HG03135 (cell line): Measurements from ENCODE around the gene FIGN.

ENCODE experiments used
- ATAC-seq: cut with Tn5 transposase; IDR thresholded peaks from one replicate; pipeline ENCODE4 v1.9.1; 2021; ENCODE audit warnings: mild to moderate bottlenecking, moderate library complexity; ENCODE audit not compliant: unreplicated experiment

Gene FIGN

GRCh38 chr2:163711699-163712098, 24.1 kb downstream of the FIGN start:
- no peak for ATAC-seq

DNA sequence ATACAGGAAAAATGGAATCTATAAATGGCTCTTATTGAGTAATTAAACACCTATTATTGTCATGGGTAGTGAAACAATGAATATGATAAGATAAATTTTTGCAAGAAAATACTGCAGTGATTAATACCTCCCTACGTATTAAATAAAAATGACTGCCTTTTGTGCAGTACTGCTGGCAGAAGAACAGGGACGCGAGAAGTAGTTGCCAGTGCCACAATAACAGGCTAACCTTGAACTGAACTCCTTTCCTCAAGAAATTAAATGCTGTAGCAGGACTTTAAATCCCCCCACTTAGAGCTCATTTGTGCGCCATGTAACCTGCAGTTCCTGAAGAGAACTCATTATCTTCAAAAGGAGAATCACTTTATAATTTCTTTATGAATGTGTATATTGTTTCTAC, 24.6 kb downstream of the FIGN start:
- ATAC-seq, result no peak

DNA sequence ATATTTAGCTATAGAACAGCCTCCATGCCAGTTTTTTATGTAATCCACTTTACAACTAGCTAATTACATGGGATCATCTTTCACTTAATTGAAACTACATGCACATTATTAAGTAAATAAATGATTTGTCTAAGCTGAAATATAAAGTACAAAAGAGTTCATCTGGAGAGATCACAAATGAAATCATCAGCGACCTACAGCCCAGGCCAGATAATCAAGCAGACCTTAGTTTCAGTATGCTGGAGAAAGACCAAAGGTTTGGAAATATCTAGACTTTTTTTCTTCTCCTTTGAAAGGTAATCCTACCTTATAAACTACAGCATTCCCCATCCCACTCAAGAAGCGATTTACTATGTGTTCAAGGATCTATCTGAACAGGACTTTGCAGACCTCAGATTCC, 26.5 kb downstream of the FIGN start:
- no peak for ATAC-seq

- ATAC-seq, result no peak
Observed at GRCh38 chr2:163708265-163708664, 27.5 kb downstream of the FIGN start.

- no peak for ATAC-seq
Observed at GRCh38 chr2:163703386-163703785, 32.4 kb downstream of the FIGN start.

DNA sequence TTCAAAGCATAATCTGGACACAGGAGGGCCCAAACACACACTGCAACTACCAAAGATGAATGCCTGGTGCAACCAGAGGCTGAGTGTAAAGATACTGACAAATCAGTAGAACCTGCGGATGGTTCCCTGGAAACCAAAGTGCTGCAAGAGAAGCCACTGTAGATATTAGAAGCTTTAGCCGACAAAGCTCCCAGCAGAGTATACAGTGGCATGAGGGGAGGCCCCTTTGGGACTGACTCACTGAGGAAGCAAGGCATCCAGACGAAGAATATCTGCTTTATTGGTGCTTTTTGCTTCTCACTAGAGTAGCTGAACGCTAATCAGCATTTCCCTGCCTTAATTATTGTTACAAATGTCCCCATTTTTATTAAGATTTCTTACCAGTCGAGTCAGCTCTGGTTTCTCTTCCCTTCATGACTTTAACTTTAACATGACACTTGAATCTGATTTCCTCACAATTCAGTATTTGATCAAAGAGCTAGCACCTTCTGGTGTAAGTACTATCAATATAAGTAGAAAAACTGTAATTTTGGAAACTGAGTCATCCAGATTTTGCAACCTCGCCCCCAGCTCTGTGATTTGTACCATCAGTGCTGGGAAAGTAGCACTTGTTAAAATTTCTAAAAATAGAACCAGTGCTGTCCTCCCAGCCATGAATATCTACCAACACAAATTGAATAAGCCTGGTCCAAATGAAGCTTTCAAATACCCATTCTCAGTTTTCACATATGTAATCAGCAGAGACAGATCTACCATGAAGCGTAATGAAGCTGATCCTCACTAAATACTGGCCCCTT, 34.2 kb downstream of the FIGN start:
- no peak for ATAC-seq

DNA sequence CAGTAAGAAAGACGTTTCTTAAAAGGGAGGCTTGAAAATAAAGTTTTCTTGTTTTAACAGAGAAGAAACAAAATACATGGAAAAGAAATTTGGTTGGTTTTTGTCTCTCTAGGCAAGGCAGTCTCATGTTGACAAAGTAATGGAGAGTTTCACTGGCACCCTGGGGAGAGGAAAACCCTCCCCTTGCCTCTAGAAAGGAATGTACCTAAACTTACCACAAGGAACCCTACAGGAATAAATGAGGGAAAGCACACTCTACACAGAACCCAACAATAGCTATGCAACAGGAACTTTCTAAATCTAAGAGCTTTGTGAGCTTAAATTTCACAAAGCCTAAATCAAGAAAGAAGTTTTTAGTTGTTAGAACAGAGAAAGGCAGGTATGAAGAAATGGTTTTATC, 37.0 kb downstream of the FIGN start:
- ATAC-seq, result no peak

DNA sequence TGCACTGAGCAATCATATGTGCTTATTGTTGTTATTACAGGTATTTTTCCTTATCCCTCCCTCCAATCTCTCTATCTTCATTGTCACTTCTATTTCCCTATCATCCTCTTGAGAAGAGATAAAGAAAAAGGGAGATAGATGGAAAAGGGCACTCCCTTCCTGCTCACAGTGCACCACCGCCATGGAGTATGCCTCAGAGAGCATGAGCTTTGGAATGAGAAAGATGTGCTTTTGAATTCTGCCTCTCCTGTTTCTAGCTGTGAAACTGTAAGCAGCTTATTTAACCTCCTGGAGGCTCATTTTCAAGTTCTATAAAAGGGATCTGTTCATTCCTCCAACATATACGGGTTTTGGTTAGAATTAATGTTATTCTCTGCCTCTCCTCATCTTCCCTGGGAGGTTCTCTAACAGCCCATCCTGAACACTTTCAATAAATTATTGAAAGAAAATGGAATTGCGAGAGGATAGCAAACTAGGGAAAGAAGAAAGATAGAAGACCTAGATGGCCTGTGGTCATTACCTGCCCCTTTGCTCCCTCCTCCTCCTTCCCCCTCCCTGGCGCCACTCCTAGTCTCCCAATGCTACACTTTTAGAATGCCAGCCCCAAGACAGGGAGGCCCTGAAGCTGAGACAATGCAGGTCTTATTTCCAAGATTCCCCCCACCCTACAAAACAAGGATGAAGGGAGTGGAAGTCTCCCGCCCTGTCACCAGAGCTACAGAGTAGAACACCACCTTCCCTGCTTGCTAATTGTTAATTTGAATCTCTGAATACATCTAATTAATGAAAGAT, 37.8 kb downstream of the FIGN start:
- no peak for ATAC-seq

- ATAC-seq, result no peak
Observed at GRCh38 chr2:163697429-163697828, 38.4 kb downstream of the FIGN start.

GRCh38 chr2:163693484-163693883, 42.3 kb downstream of the FIGN start:
- no peak for ATAC-seq

GRCh38 chr2:163692611-163693482, 43.0 kb downstream of the FIGN start:
- no peak for ATAC-seq

- no peak for ATAC-seq
Observed at GRCh38 chr2:163692081-163692480, 43.7 kb downstream of the FIGN start.

DNA sequence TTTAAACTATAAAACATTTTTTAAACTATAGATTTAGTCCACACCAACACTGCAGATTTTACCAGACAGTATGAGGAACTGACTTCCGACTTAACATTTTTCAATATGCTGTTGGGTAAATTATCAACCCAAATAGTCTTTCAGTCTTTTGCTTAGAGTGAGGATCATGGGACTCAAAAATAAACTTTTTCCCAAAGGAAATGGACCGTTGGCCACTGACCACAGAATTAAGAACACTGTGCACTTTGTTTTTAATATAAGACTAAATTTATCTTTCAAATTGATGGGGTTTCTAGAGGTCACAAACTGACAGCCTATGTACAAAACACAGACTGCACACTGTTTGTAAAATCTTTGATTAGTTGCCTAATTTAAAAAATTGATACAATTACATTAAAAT, 44.9 kb downstream of the FIGN start:
- ATAC-seq, result no peak

DNA sequence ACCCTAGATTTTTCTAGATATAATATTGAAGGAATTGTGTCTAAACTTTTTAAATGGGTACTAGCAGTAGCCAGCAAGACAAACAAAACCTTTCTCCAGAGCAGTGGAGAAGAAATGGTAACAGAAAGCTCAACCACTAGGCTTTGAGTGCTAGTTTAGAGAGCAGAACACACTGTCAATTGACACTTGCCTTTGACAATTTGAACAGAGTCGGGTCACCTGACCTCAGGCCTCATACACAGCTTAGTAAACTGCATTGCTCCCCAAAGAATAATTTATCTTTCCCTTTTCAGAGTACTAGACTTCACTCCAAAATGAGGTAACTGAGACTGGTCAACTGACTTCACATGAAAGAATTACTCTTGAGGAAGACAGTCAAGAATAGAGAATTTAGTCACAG, 48.6 kb downstream of the FIGN start:
- ATAC-seq, result no peak

DNA sequence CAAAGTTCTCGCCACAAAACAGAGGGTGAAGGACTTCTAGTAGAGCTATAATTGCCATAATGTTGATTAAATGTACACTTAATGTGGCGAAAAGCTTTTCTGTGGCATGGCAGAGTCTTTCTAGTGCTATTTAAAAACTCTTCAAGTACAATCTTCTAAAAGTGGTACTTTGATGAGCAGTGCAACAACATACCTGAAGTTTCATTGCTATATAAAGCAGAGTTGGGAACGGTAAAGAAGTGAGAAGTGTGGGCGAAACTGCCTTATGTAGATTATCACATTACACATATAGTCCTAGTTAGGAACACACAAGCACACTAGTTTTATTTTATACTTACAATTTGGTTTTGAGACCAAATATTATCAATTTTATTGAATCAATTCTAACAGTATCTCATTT, 49.5 kb downstream of the FIGN start:
- no peak for ATAC-seq

- ATAC-seq, result no peak
Observed at GRCh38 chr2:163682695-163683094, 53.1 kb downstream of the FIGN start.

GRCh38 chr2:163681745-163682144, 54.1 kb downstream of the FIGN start:
- ATAC-seq, result no peak

GRCh38 chr2:163675388-163675787, 60.4 kb downstream of the FIGN start:
- ATAC-seq, result no peak

DNA sequence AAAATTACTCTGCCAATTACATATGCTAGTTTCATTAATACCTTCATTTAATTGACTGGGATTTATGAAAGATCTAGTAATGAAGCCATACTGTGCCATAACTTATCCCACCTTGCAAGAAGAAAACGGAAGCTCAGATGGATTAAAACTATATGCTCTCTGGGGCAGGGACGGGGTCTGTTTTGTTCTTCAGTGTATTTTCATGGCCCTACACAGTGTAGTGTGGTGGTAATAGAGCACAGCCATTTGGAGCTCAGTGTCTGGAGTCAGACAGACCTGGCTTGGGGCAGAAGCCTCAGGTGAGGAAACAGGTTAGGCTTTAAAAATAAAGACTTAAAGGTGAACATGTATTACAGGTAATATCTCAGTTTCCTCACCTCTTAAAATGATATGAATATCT, 62.3 kb downstream of the FIGN start:
- no peak for ATAC-seq

DNA sequence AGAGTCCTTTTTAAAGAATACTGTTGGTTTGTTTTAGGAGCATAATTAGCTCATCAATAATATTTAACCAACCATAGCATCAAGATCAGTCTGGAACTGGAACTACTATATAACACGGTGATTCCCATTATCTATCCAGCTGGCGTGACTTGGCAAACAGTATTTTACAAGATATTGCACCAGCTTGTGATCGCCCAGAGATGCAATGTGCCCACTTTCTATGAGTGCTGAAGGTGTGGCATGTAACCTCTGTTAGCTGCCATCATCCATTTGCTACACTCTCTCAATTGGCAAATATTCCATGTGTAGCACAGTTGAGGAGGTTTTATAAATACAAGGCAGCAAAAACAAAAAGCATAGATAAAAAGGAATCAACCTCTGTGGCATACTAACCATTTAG, 64.9 kb downstream of the FIGN start:
- ATAC-seq, result no peak

- no peak for ATAC-seq
Observed at GRCh38 chr2:163669506-163669905, 66.3 kb downstream of the FIGN start.
